Nephron progenitor cell (in vitro differentiated cells): ENCODE data around the gene TMA7.

Experiments used
- DNase-seq: peaks from one replicate; pipeline ENCODE4 v3.0.0; 2021
- H3K27ac Mint-ChIP-seq: 2 replicates; pipeline ENCODE4 v1.8.0; 2021; ENCODE audit warnings: mild to moderate bottlenecking, moderate library complexity, mixed read lengths
- H3K27me3 Mint-ChIP-seq: 2 replicates; pipeline ENCODE4 v1.8.0; 2021; ENCODE audit warnings: mild to moderate bottlenecking, low read depth, mixed read lengths; ENCODE audit not compliant: poor library complexity
- H3K36me3 Mint-ChIP-seq: 2 replicates; pipeline ENCODE4 v1.8.0; 2021; ENCODE audit warnings: low read depth, mixed read lengths
- H3K4me1 Mint-ChIP-seq: 2 replicates; pipeline ENCODE4 v1.8.0; 2021; ENCODE audit warnings: mixed read lengths
- H3K4me3 Mint-ChIP-seq: 2 replicates; pipeline ENCODE4 v1.8.0; 2021; ENCODE audit warnings: mild to moderate bottlenecking, moderate library complexity, mixed read lengths
- H3K9me3 Mint-ChIP-seq: 2 replicates; pipeline ENCODE4 v1.8.0; 2021; ENCODE audit warnings: mild to moderate bottlenecking, moderate library complexity, mixed read lengths
- CTCF ChIP-seq: fragments of 200-600 bp; sonication (generic); IDR thresholded peaks from 2 replicates; pipeline ENCODE4 v1.5.0; 2021; ENCODE audit warnings: antibody characterized with exemption

The TMA7 gene

GRCh38 chr3:48407542-48408099 is 32.4 kb upstream of the TMA7 start:
- H3K4me1 Mint-ChIP-seq: no peaks in the 10 kb centered on the region
- no peak for DNase-seq
- H3K9me3 Mint-ChIP-seq: no peaks in the 10 kb centered on the region
- H3K36me3 Mint-ChIP-seq: peaks cover 34% of the 10 kb centered on the region
- H3K27ac Mint-ChIP-seq: peak overlapping the region; percentile 94
- no peak for TF ChIP-seq CTCF
- no peak overlapping the region for H3K4me3 Mint-ChIP-seq
- H3K27me3 Mint-ChIP-seq: no peaks in the 10 kb centered on the region

- peaks cover 45% of the 10 kb centered on the region for H3K36me3 Mint-ChIP-seq
- H3K4me1 Mint-ChIP-seq: no peaks in the 10 kb centered on the region
- no peak for TF ChIP-seq CTCF
- DNase-seq: no peak
- H3K27ac Mint-ChIP-seq: peak overlapping the region; percentile 10
- H3K9me3 Mint-ChIP-seq: no peaks in the 10 kb centered on the region
- no peak overlapping the region for H3K4me3 Mint-ChIP-seq
- no peaks in the 10 kb centered on the region for H3K27me3 Mint-ChIP-seq
These were observed 31.2 kb upstream of the TMA7 start for GRCh38 chr3:48408823-48409281.

DNA sequence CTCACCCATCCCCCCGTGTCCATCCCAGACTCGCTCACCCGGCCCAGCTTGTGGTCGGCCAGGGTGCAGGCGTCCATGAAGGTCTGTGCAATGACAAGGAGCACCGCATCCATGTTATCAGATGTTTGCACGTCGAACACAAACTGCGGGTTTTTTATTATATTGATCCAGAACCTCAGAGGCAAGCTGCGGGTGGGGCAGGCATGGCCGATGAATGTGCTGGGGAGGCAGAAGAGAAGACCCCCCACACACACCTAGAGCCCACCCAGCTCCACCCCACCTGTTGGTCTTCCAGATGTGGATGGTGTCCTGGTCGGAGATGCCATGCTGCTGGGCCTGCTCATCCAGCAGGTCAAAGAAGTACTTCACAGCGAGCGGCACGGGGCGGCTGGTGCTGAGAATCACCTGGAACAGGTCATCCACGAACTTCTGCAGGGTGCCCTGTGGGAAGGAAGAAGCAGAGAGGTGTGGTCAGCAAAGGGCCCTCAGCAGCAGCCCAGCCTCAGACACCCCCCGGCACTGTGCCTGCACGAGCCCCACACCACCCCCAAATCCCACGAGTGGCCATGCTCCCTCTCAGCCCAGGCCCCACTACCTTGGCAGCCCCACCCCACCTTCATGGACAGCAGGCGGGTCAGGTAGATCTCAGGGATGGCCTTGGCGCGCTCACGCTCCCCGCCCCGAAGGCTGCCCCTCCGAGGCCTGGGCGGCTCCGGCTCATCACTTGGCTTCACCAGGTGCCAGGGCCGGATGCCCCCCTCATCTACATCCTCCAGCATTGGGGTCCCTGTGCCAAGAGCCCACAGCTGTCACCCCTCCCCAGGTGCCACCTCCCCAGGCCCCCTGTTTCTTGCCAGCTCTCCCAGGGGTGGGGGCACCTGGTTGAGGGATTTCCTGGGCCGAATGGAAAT is 30.5 kb upstream of the TMA7 start:
- H3K27ac Mint-ChIP-seq: no peak overlapping the region
- no peaks in the 10 kb centered on the region for H3K4me1 Mint-ChIP-seq
- no peak overlapping the region for H3K4me3 Mint-ChIP-seq
- DNase-seq: no peak
- peaks cover 51% of the 10 kb centered on the region for H3K36me3 Mint-ChIP-seq
- H3K9me3 Mint-ChIP-seq: no peaks in the 10 kb centered on the region
- no peak for TF ChIP-seq CTCF
- H3K27me3 Mint-ChIP-seq: peaks cover 3% of the 10 kb centered on the region

GRCh38 chr3:48410205-48411040 is 29.6 kb upstream of the TMA7 start:
- H3K4me3 Mint-ChIP-seq: no peak overlapping the region
- peaks cover 50% of the 10 kb centered on the region for H3K36me3 Mint-ChIP-seq
- peaks cover 3% of the 10 kb centered on the region for H3K27me3 Mint-ChIP-seq
- H3K9me3 Mint-ChIP-seq: no peaks in the 10 kb centered on the region
- DNase-seq: no peak
- TF ChIP-seq CTCF: no peak
- H3K4me1 Mint-ChIP-seq: no peaks in the 10 kb centered on the region
- H3K27ac Mint-ChIP-seq: no peak overlapping the region

GRCh38 chr3:48411041-48411588 is 28.9 kb upstream of the TMA7 start:
- H3K9me3 Mint-ChIP-seq: no peaks in the 10 kb centered on the region
- H3K4me3 Mint-ChIP-seq: no peak overlapping the region
- H3K4me1 Mint-ChIP-seq: no peaks in the 10 kb centered on the region
- H3K27ac Mint-ChIP-seq: no peak overlapping the region
- DNase-seq: no peak
- H3K36me3 Mint-ChIP-seq: peaks cover 46% of the 10 kb centered on the region
- peaks cover 3% of the 10 kb centered on the region for H3K27me3 Mint-ChIP-seq
- no peak for TF ChIP-seq CTCF
